ENCODE data around the gene SFXN3. TPM values are rescaled to one million over a fixed set of nuclear protein-coding genes. Genes with fewer than 3 reads are reported as not detected.

The SFXN3 gene
- total and polyA plus RNA-seq, 2 of the 8 experiments (the other 6 are each of a cell fraction or from before 2014, with no cell fraction given) = 2.6 to 2.8 TPM

DNA sequence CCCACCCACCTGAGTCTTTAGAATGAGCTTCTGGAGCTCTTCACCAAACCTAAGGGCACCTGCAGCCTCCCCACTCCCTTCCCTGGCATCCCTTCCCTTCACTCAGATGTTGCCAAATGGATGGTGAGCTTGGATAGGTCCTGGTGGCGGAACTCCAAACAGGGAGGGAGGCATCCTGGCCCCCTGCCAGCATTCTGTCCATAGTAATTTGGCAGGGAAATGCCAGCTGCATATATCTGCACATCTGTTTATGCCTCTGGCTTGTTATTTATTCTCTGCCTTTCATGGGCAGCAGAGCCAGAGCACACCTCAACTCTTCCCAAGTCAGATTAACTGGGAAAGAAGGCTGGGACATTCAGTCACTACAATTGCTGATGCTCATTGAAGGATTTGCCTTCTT is 48.8 kb downstream of the SFXN3 start:
- no peak overlapping the region for H3K18ac ChIP-seq (ENCODE audit: extremely low read depth, low read length)
- no peak for FAIRE-seq

More for the DNA sequence above, 48.8 kb downstream of the SFXN3 start:
- no peak for TF ChIP-seq ZNF274 (IDR thresholded peaks at IDR 0.05; ENCODE audit: borderline replicate concordance, extremely low read depth, low read length)
- no peak for TF ChIP-seq KDM1A (IDR thresholded peaks at IDR 0.05; ENCODE audit: borderline replicate concordance, low read length)
- TF ChIP-seq CHD2 (IDR thresholded peaks at IDR 0.05; ENCODE audit: low read length) = no peak
- TF ChIP-seq TAF7 (optimal IDR thresholded peaks at IDR 0.05; ENCODE audit: borderline replicate concordance, low read depth, low read length) = no peak
- H3K4ac ChIP-seq (replicated peaks; ENCODE audit: insufficient read length, low read depth, low read length) = no peak overlapping the region
- H3K79me1 ChIP-seq (ENCODE audit: low read depth, low read length) = no peaks in the 10 kb centered on the region
- peaks cover 0 to 6% (median 1%) of the 10 kb centered on the region in 4 experiments; a peak in 4 of 7 replicates for H3K4me1 ChIP-seq (replicated peaks in 1 of 4; ENCODE audit: control insufficient read depth in 3 of 4, insufficient read depth in 4 of 4, low read length in 3 of 4)
- peaks cover 2 to 28% (median 20%) of the 10 kb centered on the region in 4 experiments for H3K27me3 ChIP-seq (replicated peaks in 1 of 4; ENCODE audit: control insufficient read depth in 3 of 4, extremely low read depth in 1 of 4, insufficient read depth in 3 of 4, low read length in 3 of 4)
- no peak overlapping the region for H3K23ac ChIP-seq (ENCODE audit: insufficient read length)
- ChIA-PET CTCF (ENCODE audit: partially characterized antibody) (interaction anchor here (1.2 to 59.5 kb wide), 6 partner anchors 19 to 83 kb away, joined by 4 to 2176 read pairs (median 11); partner anchors contain the start of genes KAZALD1, PDZD7 and SFXN3), POLR2A (ENCODE audit: partially characterized antibody) (no interaction called here)
- no peak overlapping the region for H4K91ac ChIP-seq (replicated peaks; ENCODE audit: insufficient read length, low read length)
- no peak overlapping the region for H4K5ac ChIP-seq (ENCODE audit: insufficient read length, low read depth, low read length)
- no peak overlapping the region for H3K56ac ChIP-seq (replicated peaks; ENCODE audit: insufficient read length, low read depth, low read length)
- H2BK5ac ChIP-seq (ENCODE audit: low read depth, low read length) = no peak overlapping the region
- H3K79me2 ChIP-seq (ENCODE audit: control insufficient read depth in 1 of 2, insufficient read depth in 2 of 2, low read length in 2 of 2) = no peaks in the 10 kb centered on the region
- no peak overlapping the region for H4K8ac ChIP-seq (ENCODE audit: extremely low read depth, insufficient read depth, low read length)
- no peak overlapping the region for H3K27ac ChIP-seq (ENCODE audit: low read depth, low read length)
- H3K9me3 ChIP-seq (ENCODE audit: insufficient read depth in 2 of 2, low read depth in 1 of 2, low read length in 1 of 2) = no peaks in the 10 kb centered on the region
- H2BK12ac ChIP-seq (ENCODE audit: low read depth, low read length) = no peak overlapping the region
- H3K36me3 ChIP-seq (ENCODE audit: control insufficient read depth in 2 of 4, insufficient read depth in 4 of 4, low read length in 3 of 4) = no peaks in the 10 kb centered on the region
- H3K23me2 ChIP-seq (ENCODE audit: low read depth, low read length) = no peaks in the 10 kb centered on the region
- H2BK20ac ChIP-seq (ENCODE audit: low read length) = no peak overlapping the region
- no peak overlapping the region for H3K4me2 ChIP-seq (ENCODE audit: insufficient read depth in 1 of 2, low read depth in 2 of 2, low read length in 2 of 2)
- no peak overlapping the region for H2BK15ac ChIP-seq (ENCODE audit: low read length)
- H2AK5ac ChIP-seq (ENCODE audit: low read depth, low read length) = no peak overlapping the region
- no peak overlapping the region for H2BK120ac ChIP-seq (replicated peaks; ENCODE audit: low read depth, low read length)
- WGBS, 2 experiments (ENCODE audit: extremely low coverage in 1 of 2, insufficient coverage in 1 of 2, insufficient read length in 1 of 2, insufficient replicate concordance in 2 of 2, low coverage in 1 of 2, low lambda C conversion rate in 2 of 2, missing lambda C conversion rate in 1 of 2) = 85% methylated on average over 1 of the region's 1 CpG; no CpG with 5 or more reads in 1 of the 2 experiments
- H3K14ac ChIP-seq (ENCODE audit: insufficient read length) = no peak overlapping the region
- H4K20me1 ChIP-seq (replicated peaks in 1 of 2; ENCODE audit: control insufficient read depth in 1 of 2, insufficient read depth in 2 of 2, low read length in 2 of 2) = peaks cover 0 to 1% of the 10 kb centered on the region in 2 experiments
- H3K9ac ChIP-seq (replicated peaks in 1 of 4; ENCODE audit: extremely low read depth in 1 of 4, low read depth in 3 of 4, low read length in 3 of 4) = no peak overlapping the region
- H2AFZ ChIP-seq (ENCODE audit: low read length) = no peak overlapping the region
- no peak overlapping the region for H3K4me3 ChIP-seq (ENCODE audit: extremely low read depth in 1 of 4, insufficient read depth in 2 of 4, low read depth in 3 of 4, low read length in 4 of 4)
- no peak for DNase-seq (ENCODE audit: low read depth in 1 of 2, low spot score in 2 of 2)

Measured in H1 (cell line).